Tibial nerve (tissue), 4 donors: ENCODE measurements around the gene HLA-DOA.

ENCODE experiments used
- CTCF ChIP-seq, 5 experiments: fragments of 200-600 bp in 3 of 5; fragments of 450-650 bp in 2 of 5; sonication (generic) in 3 of 5; IDR thresholded peaks; one replicate each; pipeline ENCODE4 v1.5.1; 2016 to 2019; ENCODE audit warnings: antibody characterized with exemption in 5 of 5, mild to moderate bottlenecking in 3 of 5, moderate library complexity in 2 of 5
- EP300 ChIP-seq, 2 donors: sonication (generic); formaldehyde crosslinking; IDR thresholded peaks; one replicate each; pipeline ENCODE4 v1.6.1; 2017; ENCODE audit warnings: antibody characterized with exemption in 2 of 2, mild to moderate bottlenecking in 1 of 2
- POLR2A ChIP-seq, 2 donors: fragments of 450-650 bp; IDR thresholded peaks; one replicate each; pipeline ENCODE4 v1.6.1; 2017; ENCODE audit warnings: antibody characterized with exemption in 2 of 2, mild to moderate bottlenecking in 2 of 2, moderate library complexity in 2 of 2

- TF ChIP-seq CTCF (IDR thresholded peaks at IDR 0.05): no peak
- TF ChIP-seq POLR2A (IDR thresholded peaks at IDR 0.05): no peak
- TF ChIP-seq EP300 (IDR thresholded peaks at IDR 0.05): no peak
Observed at GRCh38 chr6:32962213-32962826, 47.1 kb downstream of the HLA-DOA start.
